Activated CD8-positive, alpha-beta T cell treated with anti-CD3 and anti-CD28 coated beads for 36 hours (primary cell): Measurements from ENCODE around the gene RAB8A. TPM values are rescaled to one million over a fixed set of nuclear protein-coding genes. Genes with fewer than 3 reads are reported as not detected.
A peak's percentile ranks its signal among the peaks of the same experiment; 100 is the strongest.

Experiments used
- ATAC-seq: fragments of 200-7000 bp; cut with Tn5 transposase; one replicate; pipeline ENCODE4 v1.10.0; 2021; ENCODE audit warnings: mild to moderate bottlenecking, moderate library complexity
- CTCF ChIA-PET: fragments of 350-600 bp; sonication (Branson Sonifier 250); formaldehyde crosslinking; loops from one replicate; lab custom pipeline; 2021; ENCODE audit warnings: antibody characterized with exemption; lab: Charles Lee
- POLR2A ChIA-PET: fragments of 350-600 bp; sonication (Branson Sonifier 250); formaldehyde crosslinking; loops from one replicate; lab custom pipeline; 2021; ENCODE audit warnings: antibody characterized with exemption; lab: Charles Lee
- DNase-seq: peaks from one replicate; pipeline ENCODE4 v3.0.0-alpha.2; 2020
- H3K27ac Mint-ChIP-seq: one replicate; pipeline ENCODE4 v1.8.0; 2021; ENCODE audit warnings: mild to moderate bottlenecking, mixed read lengths
- H3K27me3 Mint-ChIP-seq: one replicate; pipeline ENCODE4 v1.8.0; 2021; ENCODE audit warnings: mixed read lengths
- H3K36me3 Mint-ChIP-seq: one replicate; pipeline ENCODE4 v1.8.0; 2021; ENCODE audit warnings: low read depth, mixed read lengths
- H3K4me1 Mint-ChIP-seq: one replicate; pipeline ENCODE4 v1.8.0; 2021; ENCODE audit warnings: low read depth, mixed read lengths
- H3K4me3 Mint-ChIP-seq: one replicate; pipeline ENCODE4 v1.8.0; 2021; ENCODE audit warnings: mild to moderate bottlenecking, moderate library complexity, mixed read lengths
- H3K9me3 Mint-ChIP-seq: one replicate; pipeline ENCODE4 v1.8.0; 2021; ENCODE audit warnings: mixed read lengths
- intact Hi-C: fragments of 100-400 bp; cut with micrococcal nuclease; formaldehyde crosslinking; loops from one replicate; pipeline ENCODE4 v1.10.0; 2022
- total RNA-seq, 2 experiments: library from RNA; stranded (reverse); gene quantifications; one replicate each; pipeline ENCODE4 v1.2.3, GENCODE V29; 2021
- TF ChIP-seq, protein P1 (sequence below): fragments of 200-600 bp; IDR thresholded peaks from one replicate; pipeline ENCODE4 v1.8.0; 2022; ENCODE audit warnings: antibody characterized with exemption, mild to moderate bottlenecking

RAB8A gene
- total RNA-seq, 2 experiments from 2014 or later = 123 to 128 TPM

DNA sequence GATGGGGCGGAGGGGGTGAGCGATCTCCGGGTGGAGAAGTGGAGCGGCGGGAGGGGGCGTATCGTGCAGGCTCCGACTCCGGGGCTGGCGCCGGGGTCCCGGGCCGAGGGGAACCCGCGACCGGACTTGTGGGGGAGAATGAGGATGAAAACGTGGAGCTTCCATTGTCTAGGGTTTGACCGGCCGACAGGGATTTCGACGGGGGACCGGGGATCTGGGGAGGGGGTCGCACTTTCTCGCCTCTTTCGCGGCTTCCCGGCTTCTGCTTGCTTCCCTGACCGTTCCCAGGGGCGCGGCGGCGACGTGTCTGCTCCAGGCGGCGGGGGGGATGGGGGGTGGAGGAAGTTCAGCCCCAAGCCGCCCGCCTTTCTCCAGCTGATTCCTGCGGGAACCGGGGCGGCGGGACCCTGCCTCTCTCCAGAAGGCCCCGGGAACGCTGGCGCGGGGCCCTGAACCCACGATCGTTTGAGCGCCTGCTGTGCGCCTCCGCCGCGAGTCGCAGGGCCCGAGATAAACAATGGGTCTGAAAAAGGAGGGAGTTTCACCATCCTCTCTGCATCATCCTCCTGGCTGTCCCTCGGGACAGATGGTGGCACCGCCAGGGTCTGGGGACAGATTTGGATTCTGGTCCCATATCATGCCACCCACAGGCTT, 34.6 kb upstream of the RAB8A start:
- DNase-seq (peak; percentile 28), ATAC-seq (no peak)
- Mint-ChIP-seq H3K4me1 (peaks cover 63% of the 10 kb centered on the region), H3K27ac (peak overlapping the region; percentile 100), H3K27me3 (no peaks in the 10 kb centered on the region), H3K9me3 (no peaks in the 10 kb centered on the region), H3K36me3 (peaks cover 36% of the 10 kb centered on the region), H3K4me3 (peak overlapping the region; percentile 78)
- TF ChIP-seq, protein P1, sequence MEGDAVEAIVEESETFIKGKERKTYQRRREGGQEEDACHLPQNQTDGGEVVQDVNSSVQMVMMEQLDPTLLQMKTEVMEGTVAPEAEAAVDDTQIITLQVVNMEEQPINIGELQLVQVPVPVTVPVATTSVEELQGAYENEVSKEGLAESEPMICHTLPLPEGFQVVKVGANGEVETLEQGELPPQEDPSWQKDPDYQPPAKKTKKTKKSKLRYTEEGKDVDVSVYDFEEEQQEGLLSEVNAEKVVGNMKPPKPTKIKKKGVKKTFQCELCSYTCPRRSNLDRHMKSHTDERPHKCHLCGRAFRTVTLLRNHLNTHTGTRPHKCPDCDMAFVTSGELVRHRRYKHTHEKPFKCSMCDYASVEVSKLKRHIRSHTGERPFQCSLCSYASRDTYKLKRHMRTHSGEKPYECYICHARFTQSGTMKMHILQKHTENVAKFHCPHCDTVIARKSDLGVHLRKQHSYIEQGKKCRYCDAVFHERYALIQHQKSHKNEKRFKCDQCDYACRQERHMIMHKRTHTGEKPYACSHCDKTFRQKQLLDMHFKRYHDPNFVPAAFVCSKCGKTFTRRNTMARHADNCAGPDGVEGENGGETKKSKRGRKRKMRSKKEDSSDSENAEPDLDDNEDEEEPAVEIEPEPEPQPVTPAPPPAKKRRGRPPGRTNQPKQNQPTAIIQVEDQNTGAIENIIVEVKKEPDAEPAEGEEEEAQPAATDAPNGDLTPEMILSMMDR = no peak
- ChIA-PET POLR2A (interaction anchor here (0.8 to 9.0 kb wide), 10 partner anchors 10 to 252 kb away, joined by 3 to 53 read pairs (median 6); partner anchors contain the start of gene RAB8A), CTCF (interaction anchor here (1.2 to 10.6 kb wide), 5 partner anchors 9 to 109 kb away, joined by 4 to 90 read pairs (median 12); partner anchors contain the start of genes FAM32A and RAB8A)
- intact Hi-C loops = loop anchor here (5.0 to 10.0 kb wide), 2 partner anchors 35 to 258 kb away; partner anchors contain the start of gene RAB8A

DNA sequence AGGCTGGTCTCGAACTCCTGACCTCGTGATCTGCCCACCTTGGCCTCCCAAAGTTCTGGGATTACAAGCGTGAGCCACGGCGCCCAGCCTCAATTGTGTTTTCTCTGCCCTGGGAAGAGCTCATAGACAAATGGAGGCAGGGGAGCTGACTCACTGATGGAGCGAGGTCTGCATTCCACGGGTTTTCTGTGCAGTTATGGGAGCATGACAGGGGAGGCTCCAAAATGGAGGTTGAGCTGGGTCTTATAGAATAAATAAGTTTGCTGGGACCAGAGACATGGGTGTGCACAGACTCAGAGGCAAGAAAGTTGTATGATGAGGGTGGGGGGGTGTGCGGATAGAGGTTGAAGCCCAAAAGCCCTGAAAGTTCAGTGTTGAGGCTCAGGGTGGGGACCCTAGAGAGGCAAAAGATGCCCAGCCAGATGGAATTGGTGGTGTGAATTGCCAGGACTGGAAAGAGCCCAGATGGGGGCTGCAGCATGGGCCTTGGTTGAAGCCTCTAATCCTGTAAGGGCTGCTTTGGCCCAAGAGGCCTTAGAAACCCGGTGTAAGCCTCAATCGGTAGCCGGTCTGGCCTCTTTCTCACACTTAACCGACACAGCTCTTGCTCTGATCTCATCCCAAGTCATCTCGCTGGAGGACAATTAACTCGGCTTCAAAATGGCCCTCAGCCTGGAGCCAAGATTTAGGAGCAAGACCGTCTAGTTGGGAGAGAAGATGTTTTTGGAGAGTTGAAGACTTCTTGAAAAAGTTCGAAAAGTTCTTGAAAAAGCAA, 33.5 kb upstream of the RAB8A start:
- TF ChIP-seq, protein P1 = no peak

DNA sequence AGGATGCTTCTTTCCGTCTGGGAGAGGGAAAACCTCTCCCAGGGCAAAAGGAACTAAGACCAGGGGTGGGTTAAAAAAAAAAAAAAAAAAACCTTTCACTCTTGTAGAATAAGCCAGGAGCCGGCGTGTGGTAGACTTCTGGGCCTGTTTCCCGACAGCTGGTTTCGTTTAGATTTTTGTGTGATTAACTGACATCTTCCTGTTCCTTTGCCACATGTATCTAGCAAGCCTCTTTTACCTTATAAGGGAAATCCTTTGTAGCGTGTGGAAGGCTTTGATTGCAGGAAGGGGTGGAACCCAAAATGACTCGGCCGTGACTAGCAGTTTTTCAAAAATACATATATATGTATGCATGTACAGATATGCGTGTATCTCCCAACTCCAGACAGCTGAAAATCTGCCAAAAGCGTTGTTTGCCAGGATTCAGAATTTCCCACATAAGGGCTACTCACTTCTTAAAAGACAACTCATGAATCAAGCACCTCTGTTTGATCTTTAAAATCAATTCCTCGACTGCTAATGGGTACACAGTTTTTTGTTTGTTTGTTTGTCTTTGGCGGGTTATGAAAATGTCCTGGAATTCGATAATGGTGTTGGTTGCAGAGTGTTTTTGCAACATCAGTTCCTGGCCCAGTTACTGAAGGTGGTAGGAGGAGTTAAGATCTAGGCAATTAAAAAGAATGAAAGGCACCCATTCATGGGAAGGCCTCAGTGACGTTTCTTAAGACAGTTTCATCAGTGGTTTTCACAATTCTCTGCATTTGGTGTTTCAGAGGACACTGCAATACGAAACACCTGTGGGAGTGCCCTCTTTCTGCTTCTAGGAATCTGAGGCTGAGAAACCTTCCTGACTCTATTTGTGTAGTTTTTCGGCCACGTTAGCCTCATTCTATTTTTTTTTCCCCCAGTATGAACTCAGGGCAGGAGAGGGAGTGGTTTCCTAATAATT, 32.7 kb upstream of the RAB8A start:
- Mint-ChIP-seq H3K4me3 (peak overlapping the region; percentile 78), H3K9me3 (no peaks in the 10 kb centered on the region), H3K27me3 (no peaks in the 10 kb centered on the region), H3K27ac (peak overlapping the region; percentile 100), H3K4me1 (peaks cover 65% of the 10 kb centered on the region), H3K36me3 (peaks cover 55% of the 10 kb centered on the region)
- intact Hi-C loops = loop anchor here (5.0 to 10.0 kb wide), 2 partner anchors 33 to 256 kb away; partner anchors contain the start of gene RAB8A
- DNase-seq (peak; percentile 84), ATAC-seq (peak; percentile 64)
- ChIA-PET POLR2A (interaction anchor here (1.0 to 9.0 kb wide), 7 partner anchors 8 to 105 kb away, joined by 3 to 53 read pairs (median 22); partner anchors contain the start of gene RAB8A), CTCF (interaction anchor here (0.8 to 10.6 kb wide), 3 partner anchors 8 to 32 kb away, joined by 3 to 90 read pairs (median 6); no protein-coding TSS in a partner anchor)
- TF ChIP-seq, protein P1 = no peak

More for the DNA sequence above, 33.5 kb upstream of the RAB8A start:
- DNase-seq (peak; percentile 52), ATAC-seq (peak; percentile 7)
- CTCF ChIA-PET = interaction anchor here (0.7 to 10.6 kb wide), 6 partner anchors 9 to 108 kb away, joined by 3 to 90 read pairs (median 4); partner anchors contain the start of gene FAM32A
- intact Hi-C loops = loop anchor here (5.0 to 10.0 kb wide), 2 partner anchors 34 to 257 kb away; partner anchors contain the start of gene RAB8A
- no peaks in the 10 kb centered on the region for H3K27me3 Mint-ChIP-seq
- peaks cover 67% of the 10 kb centered on the region for H3K4me1 Mint-ChIP-seq
- POLR2A ChIA-PET = interaction anchor here (0.9 to 9.0 kb wide), 11 partner anchors 9 to 106 kb away, joined by 3 to 53 read pairs (median 7); partner anchors contain the start of gene RAB8A
- peak overlapping the region; percentile 100 for H3K27ac Mint-ChIP-seq
- peaks cover 47% of the 10 kb centered on the region for H3K36me3 Mint-ChIP-seq
- H3K4me3 Mint-ChIP-seq = peak overlapping the region; percentile 78
- H3K9me3 Mint-ChIP-seq = no peaks in the 10 kb centered on the region

DNA sequence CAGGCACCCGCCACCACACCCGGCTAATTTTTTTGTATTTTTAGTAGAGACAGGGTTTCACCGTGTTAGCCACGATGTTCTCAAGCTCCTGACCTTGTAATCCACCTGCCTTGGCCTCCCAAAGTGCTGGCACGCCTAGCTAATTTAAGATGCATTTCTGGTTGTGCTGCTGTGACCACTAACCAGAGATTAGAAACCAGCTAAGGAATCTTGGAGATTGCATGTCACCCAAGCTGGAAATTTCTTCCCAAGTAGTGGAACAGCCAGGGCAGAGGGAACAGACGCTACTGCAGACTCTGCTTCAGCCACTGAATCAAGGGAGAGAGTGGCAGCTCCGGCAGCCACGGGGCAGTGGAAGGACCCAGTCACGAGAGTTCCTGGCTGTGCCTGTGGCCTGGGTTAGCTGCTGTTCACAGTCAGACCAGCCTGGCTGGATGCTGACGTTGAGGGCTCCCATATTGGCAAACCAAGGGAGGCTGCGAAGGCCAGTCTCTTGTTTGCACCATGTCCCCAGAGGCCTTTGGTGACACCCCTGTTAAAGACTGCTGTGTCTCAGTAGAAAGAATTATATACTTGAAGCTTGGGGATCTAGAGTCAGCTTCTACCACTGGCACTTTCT, 27.5 kb upstream of the RAB8A start:
- no peak for DNase-seq
- Mint-ChIP-seq H3K27ac (peak overlapping the region; percentile 6), H3K36me3 (peaks cover 84% of the 10 kb centered on the region), H3K27me3 (no peaks in the 10 kb centered on the region), H3K9me3 (no peaks in the 10 kb centered on the region), H3K4me1 (peaks cover 67% of the 10 kb centered on the region), H3K4me3 (no peak overlapping the region)
- ChIA-PET CTCF (interaction anchor here (0.7 to 2.4 kb wide), 6 partner anchors 11 to 42 kb away, joined by 3 to 11 read pairs (median 4); no protein-coding TSS in a partner anchor), POLR2A (interaction anchor here (0.7 to 4.5 kb wide), 7 partner anchors 9 to 105 kb away, joined by 3 to 29 read pairs (median 4); no protein-coding TSS in a partner anchor)
- TF ChIP-seq, protein P1 = no peak
- no peak for ATAC-seq
- intact Hi-C loops = no loop called here
